ENCODE results near the gene RPP14.

- no peak for TF ChIP-seq EZH2 (IDR thresholded peaks at IDR 0.05; ENCODE audit: insufficient read depth, poor library complexity, severe bottlenecking)
- no peak for TF ChIP-seq EZH2phosphoT487 (IDR thresholded peaks at IDR 0.05; ENCODE audit: insufficient read depth, low read depth)
Observed at GRCh38 chr3:58334013-58334321, 27.9 kb downstream of the RPP14 start.

Measured in GM23248 (cell line).